ENCODE measurements around the gene ARID1B.

ARID1B gene

DNA sequence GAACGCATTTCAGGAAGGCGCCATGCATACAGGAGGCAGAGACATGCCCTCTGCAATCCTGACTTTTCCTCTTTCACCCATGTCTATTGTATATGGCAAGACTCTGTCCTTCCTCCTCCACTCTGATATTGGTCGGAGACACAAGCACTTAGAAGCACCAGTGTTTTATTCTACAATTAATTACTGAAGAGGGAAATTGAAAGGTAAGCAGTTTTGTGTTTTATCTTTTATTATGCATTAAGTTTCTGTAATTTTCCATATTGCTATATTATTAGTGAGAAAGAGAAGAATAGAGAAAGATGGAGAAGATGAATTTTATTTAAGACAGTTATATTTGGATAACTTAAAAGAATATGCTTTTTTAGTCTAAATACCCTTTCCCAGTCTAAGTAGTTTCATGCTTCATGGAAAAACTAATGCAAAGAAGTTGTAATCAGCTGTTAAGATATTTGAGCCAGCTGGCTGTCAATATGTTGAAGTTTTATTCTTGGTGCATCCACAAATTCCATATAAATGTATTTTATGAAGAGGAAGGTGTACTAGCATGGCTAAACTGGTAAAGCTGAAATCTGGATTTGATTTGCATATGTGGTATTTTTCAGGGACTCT lies 13.6 kb downstream of the ARID1B start:
- in situ Hi-C loops (cut with MboI; ENCODE audit: low sequenced_read_pairs): no loop called here

DNA sequence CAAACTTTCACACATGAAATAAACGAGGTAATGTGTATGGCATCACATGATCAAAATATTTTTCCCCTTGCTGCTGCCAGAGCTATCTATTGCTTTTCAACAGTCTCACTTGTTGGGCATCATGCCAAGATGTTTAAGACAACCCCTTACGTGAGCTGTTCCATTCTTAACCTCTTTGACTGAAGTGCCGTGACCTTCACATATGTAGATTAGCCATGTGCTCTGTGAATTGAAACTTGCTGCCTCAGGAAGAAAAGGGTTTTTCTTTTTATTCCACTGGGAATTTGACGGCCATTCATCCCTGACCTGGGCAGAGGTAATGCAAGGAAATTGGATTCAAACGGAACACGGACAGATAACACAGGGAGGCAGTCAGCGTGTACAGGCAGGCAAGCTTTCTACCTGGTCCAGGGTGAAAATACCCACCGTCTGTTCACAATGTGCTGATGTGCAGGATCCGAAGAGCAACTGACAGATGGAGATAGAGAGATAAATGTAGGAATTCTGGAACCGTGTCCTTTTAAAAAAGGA lies 14.2 kb downstream of the ARID1B start:
- in situ Hi-C loops (cut with MboI; ENCODE audit: low sequenced_read_pairs): no loop called here

DNA sequence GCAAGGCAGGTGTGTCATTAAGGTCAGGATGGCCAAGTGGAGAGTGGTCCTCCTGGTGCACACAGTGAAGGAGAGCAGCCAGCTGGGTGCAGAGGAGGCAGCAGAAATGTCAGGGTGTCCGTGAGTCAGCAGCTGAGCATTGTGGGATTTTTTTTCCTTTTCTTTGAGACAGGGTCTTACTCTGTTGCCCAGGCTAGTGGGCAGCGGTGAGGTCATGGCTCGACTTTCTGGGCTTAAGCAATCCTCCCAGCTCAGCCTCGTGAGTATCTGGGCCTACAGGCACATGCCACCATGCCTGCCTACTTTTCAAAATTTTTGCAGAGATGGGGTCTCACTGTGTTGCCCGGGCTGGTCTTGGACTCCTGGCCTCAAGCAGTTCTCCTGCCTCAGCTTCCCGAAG lies 16.0 kb downstream of the ARID1B start:
- in situ Hi-C loops (cut with MboI; ENCODE audit: low sequenced_read_pairs): no loop called here

- in situ Hi-C loops (cut with MboI; ENCODE audit: low sequenced_read_pairs): no loop called here
These were observed 17.6 kb downstream of the ARID1B start for GRCh38 chr6:156794546-156795354.

- in situ Hi-C loops (cut with MboI; ENCODE audit: low sequenced_read_pairs): no loop called here
These were observed 18.6 kb downstream of the ARID1B start for GRCh38 chr6:156795825-156796224.

GRCh38 chr6:156796627-156797026 lies 19.4 kb downstream of the ARID1B start:
- in situ Hi-C loops (cut with MboI; ENCODE audit: low sequenced_read_pairs): no loop called here

DNA sequence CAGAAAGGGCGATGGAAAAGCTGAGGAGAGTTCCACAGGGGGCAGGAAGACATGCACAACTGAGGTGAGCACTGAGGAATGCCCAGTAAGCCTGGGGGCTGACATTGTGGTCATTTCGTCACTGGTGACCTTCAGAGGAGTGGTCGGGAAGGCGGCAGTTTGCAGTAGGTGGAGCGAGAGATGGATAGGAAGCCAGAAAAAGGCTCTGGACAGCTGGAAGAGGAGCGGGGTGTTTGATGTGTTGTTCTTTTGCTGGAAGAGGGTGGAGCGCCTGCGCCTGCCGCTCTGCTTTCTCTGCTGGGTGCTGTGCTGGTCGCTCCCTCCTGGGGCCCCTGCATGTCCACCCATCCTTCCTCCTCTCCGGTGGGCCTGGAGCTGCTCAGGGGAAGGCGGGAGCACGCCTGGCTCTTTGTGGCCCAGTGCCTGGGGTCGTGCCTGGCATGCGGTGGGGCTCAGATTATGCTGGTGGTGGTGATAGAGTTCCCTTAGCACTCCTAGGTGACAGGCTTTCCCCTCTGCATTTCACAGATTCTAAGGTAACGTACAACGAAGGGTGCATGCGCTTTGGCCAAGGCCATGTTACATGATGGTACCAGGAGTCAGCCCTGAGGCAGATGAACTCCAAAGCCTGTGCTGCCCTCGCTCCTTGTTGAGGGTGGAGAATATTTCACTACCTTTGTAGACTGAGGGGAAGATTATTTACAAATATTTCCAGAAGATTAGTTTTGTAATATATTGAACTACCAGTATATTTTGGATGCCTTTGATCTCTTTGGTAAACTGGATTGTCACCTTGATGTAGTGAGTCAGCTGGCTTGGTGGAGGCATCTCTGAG lies 20.9 kb downstream of the ARID1B start:
- in situ Hi-C loops (cut with MboI; ENCODE audit: low sequenced_read_pairs): no loop called here

DNA sequence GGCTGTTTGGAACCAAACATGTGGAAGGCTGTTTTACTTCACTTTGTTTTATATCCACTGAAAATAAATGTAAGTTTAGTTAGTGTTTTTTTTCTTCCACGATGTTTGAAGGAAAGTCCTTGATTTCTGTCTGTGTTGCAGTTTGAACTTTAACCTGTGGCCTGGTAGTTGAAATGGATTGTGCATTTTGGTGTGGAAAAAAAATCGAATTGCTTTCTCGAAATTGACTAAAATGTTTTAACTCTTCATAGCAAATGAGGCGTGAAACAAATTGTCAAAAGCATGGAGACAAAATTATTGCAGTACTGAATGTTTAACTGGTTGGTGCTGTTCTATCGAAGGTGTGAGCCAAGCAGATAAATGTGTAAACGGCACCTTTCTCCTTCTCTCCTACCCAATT lies 24.5 kb downstream of the ARID1B start:
- in situ Hi-C loops (cut with MboI; ENCODE audit: low sequenced_read_pairs): no loop called here

- in situ Hi-C loops (cut with MboI; ENCODE audit: low sequenced_read_pairs): no loop called here
These were observed 26.2 kb downstream of the ARID1B start for GRCh38 chr6:156803353-156803752.

DNA sequence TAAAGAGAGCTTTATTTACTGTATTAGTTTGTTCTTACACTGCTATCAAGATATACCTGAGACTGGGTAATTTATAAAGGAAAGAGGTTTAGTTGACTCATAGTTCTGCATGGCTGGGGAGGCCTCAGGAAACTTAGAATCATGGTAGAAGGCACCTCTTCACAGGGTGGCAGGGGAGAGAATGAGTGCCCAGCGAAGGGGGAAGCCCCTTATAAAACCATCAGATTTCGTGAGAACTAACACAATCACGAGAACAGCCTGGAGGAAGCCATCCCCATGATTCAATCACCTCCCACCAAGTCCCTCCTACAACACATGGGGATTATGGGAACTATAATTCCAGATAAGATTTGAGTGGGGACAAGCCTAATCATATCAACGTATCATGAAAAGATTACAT lies 27.2 kb downstream of the ARID1B start:
- in situ Hi-C loops (cut with MboI; ENCODE audit: low sequenced_read_pairs): no loop called here

GRCh38 chr6:156806155-156806554 lies 29.0 kb downstream of the ARID1B start:
- in situ Hi-C loops (cut with MboI; ENCODE audit: low sequenced_read_pairs): no loop called here

DNA sequence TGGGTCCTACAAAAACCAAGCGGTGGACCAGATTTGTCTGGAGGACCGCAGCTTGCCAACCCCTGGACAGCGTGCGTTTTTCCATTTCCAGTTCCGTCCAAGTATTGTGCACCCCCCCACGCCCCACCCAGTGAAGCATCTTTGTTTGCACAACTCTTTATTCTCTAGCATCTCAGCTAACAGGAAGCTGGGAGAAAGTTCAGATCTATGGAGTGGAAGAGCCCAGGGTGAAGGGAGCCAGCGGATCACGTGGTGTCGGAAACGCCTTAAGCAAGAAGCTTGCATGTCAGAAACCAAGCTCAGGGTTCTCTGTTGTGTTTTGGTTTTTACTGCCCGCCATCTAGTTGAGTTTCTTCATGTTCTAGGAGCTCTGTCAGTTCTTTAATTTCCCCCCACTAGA lies 29.9 kb downstream of the ARID1B start:
- in situ Hi-C loops (cut with MboI; ENCODE audit: low sequenced_read_pairs): no loop called here

DNA sequence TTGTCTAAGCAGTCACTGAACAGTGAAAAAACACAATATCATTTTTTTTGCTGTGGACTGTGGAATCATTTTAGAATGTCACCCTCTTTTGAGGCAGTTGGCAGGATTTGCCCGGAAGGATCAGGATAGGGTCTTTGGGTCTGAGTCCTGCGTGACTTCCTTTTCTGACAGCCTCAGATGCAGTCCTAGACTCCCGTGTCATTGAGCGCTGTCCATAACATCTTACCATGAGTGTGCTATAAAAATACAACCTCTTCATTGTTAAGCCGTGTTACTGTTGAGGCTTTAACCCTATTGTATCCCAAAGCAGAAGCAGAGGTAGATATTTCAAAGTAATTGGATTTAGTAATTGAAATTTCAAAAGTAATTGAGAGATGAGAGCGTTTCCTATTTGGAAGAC lies 30.6 kb downstream of the ARID1B start:
- in situ Hi-C loops (cut with MboI; ENCODE audit: low sequenced_read_pairs): no loop called here

GRCh38 chr6:156808287-156808686 lies 31.1 kb downstream of the ARID1B start:
- in situ Hi-C loops (cut with MboI; ENCODE audit: low sequenced_read_pairs): no loop called here

DNA sequence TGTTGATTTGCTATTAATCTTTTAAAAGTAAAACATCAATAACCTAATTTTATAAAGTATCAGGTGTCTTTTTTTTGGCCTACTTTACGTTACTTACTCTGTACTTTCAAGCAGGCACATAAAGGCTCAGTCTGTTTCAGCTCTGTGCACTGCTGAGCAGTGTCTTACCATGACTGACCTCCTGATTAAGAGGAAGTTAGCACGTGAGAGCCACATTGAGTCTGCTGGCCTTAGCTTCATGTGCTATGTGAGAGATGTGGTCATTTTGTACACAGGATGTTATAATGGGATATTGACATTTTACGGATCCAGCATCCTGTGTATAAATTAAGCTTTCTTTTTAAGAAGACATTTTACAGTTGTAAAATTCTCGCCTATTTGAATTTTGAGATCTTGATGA lies 31.9 kb downstream of the ARID1B start:
- in situ Hi-C loops (cut with MboI; ENCODE audit: low sequenced_read_pairs): no loop called here

DNA sequence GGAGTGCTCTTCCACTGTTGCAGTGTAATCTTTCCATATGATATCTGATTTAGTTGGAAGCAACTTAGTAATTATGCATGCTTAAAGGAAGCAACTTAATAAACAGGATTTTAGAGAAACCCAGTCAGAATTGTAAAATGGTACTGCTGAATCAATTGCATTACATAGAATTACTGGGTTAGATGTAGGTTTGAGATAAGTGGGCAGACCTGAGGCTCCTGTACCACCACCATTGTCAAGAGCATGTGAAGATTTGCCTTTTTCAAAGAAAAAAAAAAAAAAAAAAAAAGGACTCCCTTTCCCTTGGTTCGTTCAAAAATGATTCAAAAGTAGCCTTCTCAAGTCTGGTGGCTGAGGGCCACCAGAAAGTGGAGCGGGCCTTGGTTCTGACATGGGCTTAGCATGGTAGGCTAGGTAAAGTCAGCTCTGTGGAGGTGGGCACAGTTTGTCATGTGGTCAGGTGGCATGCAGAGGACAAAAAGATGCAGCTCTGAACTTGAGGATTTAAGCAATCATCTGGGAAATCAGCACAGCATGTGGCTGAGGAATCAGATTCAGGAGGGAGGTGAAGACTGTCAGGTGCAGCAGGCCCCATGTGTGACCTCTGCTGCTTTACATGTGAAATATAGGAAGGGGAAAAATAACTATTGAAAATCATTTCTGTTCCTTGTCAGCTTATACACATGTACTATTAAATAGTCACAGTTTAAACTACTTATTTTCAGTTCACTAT lies 32.4 kb downstream of the ARID1B start:
- in situ Hi-C loops (cut with MboI; ENCODE audit: low sequenced_read_pairs): no loop called here

- in situ Hi-C loops (cut with MboI; ENCODE audit: low sequenced_read_pairs): no loop called here
These were observed 36.9 kb downstream of the ARID1B start for GRCh38 chr6:156814036-156814581.

DNA sequence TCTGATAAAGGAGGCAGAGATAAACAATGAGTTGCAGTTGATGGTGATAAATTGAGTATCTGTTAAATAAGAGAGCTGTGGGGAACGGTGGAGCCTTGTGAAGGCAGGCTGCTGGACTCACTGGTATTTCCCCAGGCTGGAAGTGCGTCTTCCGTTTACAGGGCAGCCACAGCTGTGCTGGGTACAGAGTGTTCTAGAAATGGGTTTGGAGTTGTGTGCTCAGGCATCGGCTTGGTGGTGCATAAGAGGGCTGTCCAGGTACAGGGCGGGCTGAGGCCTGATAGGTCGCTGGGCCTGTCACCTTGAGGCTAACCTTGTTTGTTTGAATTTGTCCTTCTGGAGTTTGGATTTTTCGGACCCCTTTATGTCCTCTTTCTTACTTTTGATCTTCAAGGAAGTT lies 39.3 kb downstream of the ARID1B start:
- in situ Hi-C loops (cut with MboI; ENCODE audit: low sequenced_read_pairs): no loop called here

DNA sequence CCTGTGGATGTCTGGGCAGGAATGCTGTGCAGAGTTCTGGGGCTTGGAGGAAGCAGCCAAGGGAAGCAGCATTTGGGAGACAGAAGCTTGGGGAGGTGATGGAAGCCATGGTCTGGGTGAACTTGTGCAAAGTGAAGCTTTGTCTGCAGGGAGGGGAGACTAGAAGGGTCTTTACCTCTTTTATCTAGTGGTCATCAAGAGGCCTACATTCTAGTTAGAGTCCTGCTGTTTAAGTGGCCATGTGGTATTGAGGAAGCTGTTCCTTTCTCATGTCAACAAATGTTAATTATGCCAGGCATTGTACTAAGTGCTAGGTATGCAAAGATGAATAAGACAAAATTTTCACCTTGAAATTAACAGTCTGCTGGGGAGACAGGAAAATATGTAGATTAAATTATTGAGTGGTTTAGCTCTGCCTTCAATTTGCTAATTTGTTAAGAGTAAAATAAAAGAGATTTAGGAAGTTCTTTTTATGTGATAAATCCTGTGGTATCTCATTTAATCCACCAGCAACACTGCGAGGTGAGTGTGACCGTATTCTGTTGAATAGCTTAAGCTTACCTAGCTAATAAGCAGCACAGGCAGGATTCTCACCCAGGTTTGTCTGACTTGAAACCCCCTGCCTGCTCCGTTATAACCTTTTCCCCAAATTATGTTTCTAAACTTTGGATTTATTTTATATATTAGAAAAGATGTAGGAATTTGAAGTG lies 43.1 kb downstream of the ARID1B start:
- in situ Hi-C loops (cut with MboI; ENCODE audit: low sequenced_read_pairs): no loop called here

GRCh38 chr6:156821707-156822106 lies 44.5 kb downstream of the ARID1B start:
- in situ Hi-C loops (cut with MboI; ENCODE audit: low sequenced_read_pairs): no loop called here
